HEK293 (cell line): ENCODE data around the gene SOX9.

Source experiments
- CTCF ChIP-seq: fragments of 450-650 bp; formaldehyde crosslinking; IDR thresholded peaks from 2 replicates; pipeline ENCODE4 v1.5.1; 2016; ENCODE audit warnings: missing biosample characterization, missing genetic modification characterization
- TCF7L2 ChIP-seq: IDR thresholded peaks from 2 replicates; pipeline ENCODE4 v1.6.1; 2011; ENCODE audit warnings: low read depth, mild to moderate bottlenecking, inconsistent platforms, low read length, moderate library complexity, borderline replicate concordance
- ZFP3 ChIP-seq: fragments of 450-650 bp; formaldehyde crosslinking; IDR thresholded peaks from 2 replicates; pipeline ENCODE4 v1.5.1; 2016; ENCODE audit warnings: low read depth, missing biosample characterization, missing genetic modification characterization
- ZNF354C ChIP-seq: fragments of 450-650 bp; formaldehyde crosslinking; IDR thresholded peaks from 2 replicates; pipeline ENCODE4 v1.5.1; 2016; ENCODE audit warnings: missing biosample characterization, missing genetic modification characterization, low read depth, borderline replicate concordance
- ZNF362 ChIP-seq: fragments of 450-650 bp; formaldehyde crosslinking; IDR thresholded peaks from 2 replicates; pipeline ENCODE4 v1.5.1; 2016; ENCODE audit warnings: missing biosample characterization, missing genetic modification characterization

DNA sequence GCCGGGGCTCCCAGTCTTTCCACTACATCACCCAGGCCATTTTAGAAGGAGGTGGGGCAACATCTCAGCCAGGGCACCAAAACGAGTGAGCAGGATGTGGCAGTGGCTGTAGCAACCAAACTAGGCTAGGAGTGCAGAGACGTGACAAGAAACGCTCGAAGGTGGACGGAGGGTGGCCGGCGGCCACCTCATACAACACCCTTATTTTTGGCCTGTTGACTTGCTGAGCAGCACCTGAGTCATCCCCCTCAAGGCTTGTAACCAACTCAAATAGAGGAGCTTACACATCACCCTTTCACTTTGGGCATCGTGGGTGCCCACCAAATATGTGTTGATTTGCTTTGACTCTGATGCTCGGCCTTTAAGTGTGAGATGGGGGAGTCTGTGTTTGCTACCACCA lies 23.7 kb upstream of the SOX9 start:
- TF ChIP-seq CTCF (tag by site-specific recombination) (no peak), ZFP3 (no peak), ZNF354C (no peak), TCF7L2 (no peak), ZNF362 (tag by site-specific recombination) (no peak)
